HepG2 (cell line): ENCODE data around the gene RBM23. TPM values are rescaled to one million over a fixed set of nuclear protein-coding genes. Genes with fewer than 3 reads are reported as not detected.
A peak's percentile ranks its signal among the peaks of the same experiment; 100 is the strongest.

ENCODE experiments used
- FOXA1 ChIP-seq, 2 experiments: fragments of 450-650 bp in 1 of 2; sonication (generic) in 1 of 2; formaldehyde crosslinking in 1 of 2; IDR thresholded peaks; 2 replicates each; pipeline versions ENCODE4 v1.4.0 to v1.6.1; 2016 to 2020; ENCODE audit warnings: missing genetic modification reagents in 1 of 2
- FOXC1 ChIP-seq: sonication (generic); formaldehyde crosslinking; IDR thresholded peaks from 2 replicates; pipeline ENCODE4 v1.8.0; 2022; ENCODE audit warnings: mild to moderate bottlenecking, missing genetic modification reagents, borderline replicate concordance
- IRF2 ChIP-seq: IDR thresholded peaks from 2 replicates; pipeline ENCODE4 v1.6.1; 2018; ENCODE audit warnings: missing genetic modification reagents, missing compliant biosample characterization
- KDM5A ChIP-seq: fragments of 200-600 bp; sonication (generic); IDR thresholded peaks from 2 replicates; pipeline ENCODE4 v1.7.0; 2018; ENCODE audit warnings: antibody characterized with exemption, mild to moderate bottlenecking, low read length, borderline replicate concordance
- NCOA2 ChIP-seq: sonication (generic); formaldehyde crosslinking; IDR thresholded peaks from 2 replicates; pipeline ENCODE4 v1.8.0; 2022; ENCODE audit warnings: inconsistent platforms
- PHF20 ChIP-seq: sonication (generic); formaldehyde crosslinking; IDR thresholded peaks from 2 replicates; pipeline ENCODE4 v1.5.0; 2020; ENCODE audit warnings: mild to moderate bottlenecking, missing genetic modification reagents
- SIN3B ChIP-seq: fragments of 150-350 bp; IDR thresholded peaks from 2 replicates; pipeline ENCODE4 v1.6.1; 2014; ENCODE audit warnings: low read length
- SRSF9 ChIP-seq: fragments of 200-400 bp; formaldehyde crosslinking; IDR thresholded peaks from 2 replicates; pipeline ENCODE4 v1.6.1; 2018; ENCODE audit warnings: borderline replicate concordance, mild to moderate bottlenecking, low read depth, low read length; ENCODE audit not compliant: insufficient read depth, poor library complexity, severe bottlenecking
- STAT5B ChIP-seq: sonication (generic); formaldehyde crosslinking; IDR thresholded peaks from 2 replicates; pipeline ENCODE4 v1.4.0; 2020; ENCODE audit warnings: missing genetic modification reagents
- TCF12 ChIP-seq, 2 experiments: fragments of 450-650 bp in 1 of 2; sonication (generic) in 1 of 2; formaldehyde crosslinking in 1 of 2; IDR thresholded peaks; 2 replicates each; pipeline versions ENCODE4 v1.6.1 to v1.8.0; 2017 to 2022; ENCODE audit warnings: antibody characterized with exemption in 1 of 2, mild to moderate bottlenecking in 1 of 2, missing genetic modification reagents in 1 of 2, moderate library complexity in 1 of 2
- TIGD3 ChIP-seq: sonication (generic); formaldehyde crosslinking; IDR thresholded peaks from 2 replicates; pipeline ENCODE4 v1.5.1; 2020; ENCODE audit warnings: mild to moderate bottlenecking, missing genetic modification reagents, borderline replicate concordance
- ZNF274 ChIP-seq: sonication (generic); formaldehyde crosslinking; IDR thresholded peaks from 2 replicates; pipeline ENCODE4 v1.5.1; 2020; ENCODE audit warnings: mild to moderate bottlenecking, missing genetic modification reagents
- ZNF337 ChIP-seq: sonication (generic); formaldehyde crosslinking; IDR thresholded peaks from 2 replicates; pipeline ENCODE4 v1.5.1; 2020; ENCODE audit warnings: missing genetic modification reagents, low read depth, mild to moderate bottlenecking, borderline replicate concordance
- ZXDC ChIP-seq: sonication (generic); formaldehyde crosslinking; IDR thresholded peaks from 2 replicates; pipeline ENCODE4 v1.5.0; 2020; ENCODE audit warnings: mild to moderate bottlenecking, missing genetic modification reagents
- polyA plus RNA-seq, 8 experiments: library from polyadenylated mRNA; depleted of rRNA in 3 of 8; stranded (reverse) in 7 of 8; unstranded in 1 of 8; fragments of >200 nt; fragmentation: Illumina TruSeq in 4 of 8; extraction: Trizol in 4 of 8; gene quantifications; 2 replicates each; pipeline versions ENCODE4 v1.2.1 to v1.2.3, GENCODE V29; 2011 to 2016; ENCODE audit warnings: low read depth in 4 of 8, missing spikeins in 1 of 8, mixed read lengths in 1 of 8; ENCODE audit not compliant: insufficient read depth in 1 of 8
- total RNA-seq, 5 experiments: library from RNA; depleted of rRNA; stranded (reverse); fragments of >200 nt; fragmentation: Illumina TruSeq; extraction: Trizol; gene quantifications; 2 replicates each; pipeline ENCODE4 v1.2.3, GENCODE V29; 2016; ENCODE audit warnings: low read depth in 1 of 5
- TF ChIP-seq, protein P1 (sequence below): sonication (generic); formaldehyde crosslinking; IDR thresholded peaks from 2 replicates; pipeline ENCODE4 v1.5.1; 2020; ENCODE audit warnings: mild to moderate bottlenecking, missing genetic modification reagents, borderline replicate concordance
- TF ChIP-seq, protein P2 (sequence below): sonication (generic); formaldehyde crosslinking; IDR thresholded peaks from 2 replicates; pipeline ENCODE4 v1.9.0; 2021; ENCODE audit warnings: missing genetic modification reagents, borderline replicate concordance

Gene RBM23
- total and polyA plus RNA-seq, 2 of the 13 experiments (the other 11 are each of a cell fraction or from before 2014, with no cell fraction given) = 1.5 to 2.1 TPM

DNA sequence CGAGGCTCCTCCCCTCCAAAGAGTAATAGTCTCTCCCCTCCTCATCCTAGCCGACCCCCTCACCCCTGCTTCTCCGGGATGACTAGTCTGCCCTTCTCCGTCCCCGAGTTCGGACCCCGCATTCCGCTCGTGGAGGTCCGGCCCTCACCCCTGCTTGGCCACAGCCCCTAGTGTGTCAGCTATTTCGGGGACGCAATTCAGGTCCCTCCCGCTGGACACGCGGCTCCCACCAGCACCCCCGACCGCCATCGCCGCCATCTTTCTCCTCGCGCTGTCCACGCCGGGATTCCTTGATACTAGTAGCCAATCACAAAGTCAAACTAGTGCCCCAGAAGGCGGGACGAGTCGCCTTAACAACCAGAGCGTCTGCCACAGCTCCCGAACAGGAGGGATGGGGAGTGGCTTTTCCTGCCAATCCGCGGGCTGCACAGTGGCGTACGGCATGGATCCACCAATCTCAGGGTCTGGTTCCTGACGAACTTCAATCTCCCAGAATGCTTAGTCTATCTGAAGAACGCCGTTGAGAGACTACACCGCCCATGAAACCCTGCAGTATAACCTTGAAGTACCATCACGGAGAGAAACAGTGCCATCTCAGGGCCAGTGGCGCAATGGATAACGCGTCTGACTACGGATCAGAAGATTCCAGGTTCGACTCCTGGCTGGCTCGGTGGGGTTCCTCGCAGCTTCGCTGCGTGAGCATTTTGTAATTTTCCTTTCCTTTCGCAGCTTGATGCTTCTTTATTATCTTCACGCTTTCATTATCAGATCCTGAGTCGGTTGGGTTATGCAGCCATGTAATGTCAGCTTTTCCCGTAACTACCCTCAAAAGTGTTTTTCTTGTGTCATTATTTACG is 10.4 kb upstream of the RBM23 start, which contains the start of gene PRMT5 (continued):
- TF ChIP-seq KDM5A (peak; percentile 95), ZNF274 (peak; percentile 98), TIGD3 (peak; percentile 96; the same call in 1 of the 2 replicates), SIN3B (peak; percentile 86), FOXA1 (IDR thresholded peaks at IDR 0.05) (no peak), FOXA1 (CRISPR knock-in tag; IDR thresholded peaks at IDR 0.05) (peak; percentile 26; the same call in 1 of the 2 replicates), ZXDC (CRISPR knock-in tag) (no peak), ZNF337 (CRISPR knock-in tag) (peak; percentile 99), TCF12 (IDR thresholded peaks at IDR 0.05) (no peak; the same call in 1 of the 2 replicates), TCF12 (CRISPR knock-in tag; IDR thresholded peaks at IDR 0.05) (0 out of 2 replicates have a peak, but pooled peaks have one; percentile 76), FOXC1 (peak; percentile 91), SRSF9 (no peak), PHF20 (CRISPR knock-in tag) (peak; percentile 68; the same call in 1 of the 2 replicates), IRF2 (CRISPR knock-in tag) (peak; percentile 99), STAT5B (peak; percentile 99), NCOA2 (CRISPR knock-in tag) (peak; percentile 89)
- TF ChIP-seq, protein P1, sequence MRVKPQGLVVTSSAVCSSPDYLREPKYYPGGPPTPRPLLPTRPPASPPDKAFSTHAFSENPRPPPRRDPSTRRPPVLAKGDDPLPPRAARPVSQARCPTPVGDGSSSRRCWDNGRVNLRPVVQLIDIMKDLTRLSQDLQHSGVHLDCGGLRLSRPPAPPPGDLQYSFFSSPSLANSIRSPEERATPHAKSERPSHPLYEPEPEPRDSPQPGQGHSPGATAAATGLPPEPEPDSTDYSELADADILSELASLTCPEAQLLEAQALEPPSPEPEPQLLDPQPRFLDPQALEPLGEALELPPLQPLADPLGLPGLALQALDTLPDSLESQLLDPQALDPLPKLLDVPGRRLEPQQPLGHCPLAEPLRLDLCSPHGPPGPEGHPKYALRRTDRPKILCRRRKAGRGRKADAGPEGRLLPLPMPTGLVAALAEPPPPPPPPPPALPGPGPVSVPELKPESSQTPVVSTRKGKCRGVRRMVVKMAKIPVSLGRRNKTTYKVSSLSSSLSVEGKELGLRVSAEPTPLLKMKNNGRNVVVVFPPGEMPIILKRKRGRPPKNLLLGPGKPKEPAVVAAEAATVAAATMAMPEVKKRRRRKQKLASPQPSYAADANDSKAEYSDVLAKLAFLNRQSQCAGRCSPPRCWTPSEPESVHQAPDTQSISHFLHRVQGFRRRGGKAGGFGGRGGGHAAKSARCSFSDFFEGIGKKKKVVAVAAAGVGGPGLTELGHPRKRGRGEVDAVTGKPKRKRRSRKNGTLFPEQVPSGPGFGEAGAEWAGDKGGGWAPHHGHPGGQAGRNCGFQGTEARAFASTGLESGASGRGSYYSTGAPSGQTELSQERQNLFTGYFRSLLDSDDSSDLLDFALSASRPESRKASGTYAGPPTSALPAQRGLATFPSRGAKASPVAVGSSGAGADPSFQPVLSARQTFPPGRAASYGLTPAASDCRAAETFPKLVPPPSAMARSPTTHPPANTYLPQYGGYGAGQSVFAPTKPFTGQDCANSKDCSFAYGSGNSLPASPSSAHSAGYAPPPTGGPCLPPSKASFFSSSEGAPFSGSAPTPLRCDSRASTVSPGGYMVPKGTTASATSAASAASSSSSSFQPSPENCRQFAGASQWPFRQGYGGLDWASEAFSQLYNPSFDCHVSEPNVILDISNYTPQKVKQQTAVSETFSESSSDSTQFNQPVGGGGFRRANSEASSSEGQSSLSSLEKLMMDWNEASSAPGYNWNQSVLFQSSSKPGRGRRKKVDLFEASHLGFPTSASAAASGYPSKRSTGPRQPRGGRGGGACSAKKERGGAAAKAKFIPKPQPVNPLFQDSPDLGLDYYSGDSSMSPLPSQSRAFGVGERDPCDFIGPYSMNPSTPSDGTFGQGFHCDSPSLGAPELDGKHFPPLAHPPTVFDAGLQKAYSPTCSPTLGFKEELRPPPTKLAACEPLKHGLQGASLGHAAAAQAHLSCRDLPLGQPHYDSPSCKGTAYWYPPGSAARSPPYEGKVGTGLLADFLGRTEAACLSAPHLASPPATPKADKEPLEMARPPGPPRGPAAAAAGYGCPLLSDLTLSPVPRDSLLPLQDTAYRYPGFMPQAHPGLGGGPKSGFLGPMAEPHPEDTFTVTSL (CRISPR knock-in tag) = no peak; the same call in 1 of the 2 replicates
- TF ChIP-seq, protein P2, sequence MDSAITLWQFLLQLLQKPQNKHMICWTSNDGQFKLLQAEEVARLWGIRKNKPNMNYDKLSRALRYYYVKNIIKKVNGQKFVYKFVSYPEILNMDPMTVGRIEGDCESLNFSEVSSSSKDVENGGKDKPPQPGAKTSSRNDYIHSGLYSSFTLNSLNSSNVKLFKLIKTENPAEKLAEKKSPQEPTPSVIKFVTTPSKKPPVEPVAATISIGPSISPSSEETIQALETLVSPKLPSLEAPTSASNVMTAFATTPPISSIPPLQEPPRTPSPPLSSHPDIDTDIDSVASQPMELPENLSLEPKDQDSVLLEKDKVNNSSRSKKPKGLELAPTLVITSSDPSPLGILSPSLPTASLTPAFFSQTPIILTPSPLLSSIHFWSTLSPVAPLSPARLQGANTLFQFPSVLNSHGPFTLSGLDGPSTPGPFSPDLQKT (CRISPR knock-in tag) = peak; percentile 70; the same call in 1 of the 2 replicates
